Left kidney (tissue), 8 donors: ENCODE data around the gene DRG1. TPM values are rescaled to one million over a fixed set of nuclear protein-coding genes. Genes with fewer than 3 reads are reported as not detected.
"Not testable (repeated sequence)": the region's sequence is repeated elsewhere in the genome, so short reads cannot be mapped to it uniquely, and the experiment has no call there.

Experiments used
- DNase-seq: peaks from one replicate; pipeline ENCODE4 v3.0.0-alpha.2; 2013
- long read RNA-seq, 8 donors: transcript quantifications; one replicate each; lab custom pipeline, GENCODE V29; 2026
- polyA plus RNA-seq: library from polyadenylated mRNA; unstranded; fragments of 120-200 nt; gene quantifications from one replicate; pipeline ENCODE4 v1.2.1, GENCODE V29; 2013; ENCODE audit not compliant: insufficient read length

Gene DRG1, protein sequence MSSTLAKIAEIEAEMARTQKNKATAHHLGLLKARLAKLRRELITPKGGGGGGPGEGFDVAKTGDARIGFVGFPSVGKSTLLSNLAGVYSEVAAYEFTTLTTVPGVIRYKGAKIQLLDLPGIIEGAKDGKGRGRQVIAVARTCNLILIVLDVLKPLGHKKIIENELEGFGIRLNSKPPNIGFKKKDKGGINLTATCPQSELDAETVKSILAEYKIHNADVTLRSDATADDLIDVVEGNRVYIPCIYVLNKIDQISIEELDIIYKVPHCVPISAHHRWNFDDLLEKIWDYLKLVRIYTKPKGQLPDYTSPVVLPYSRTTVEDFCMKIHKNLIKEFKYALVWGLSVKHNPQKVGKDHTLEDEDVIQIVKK
- polyA plus RNA-seq, result 92.1 TPM
- long read RNA-seq, donor 1, transcript DRG1-201 (9 exons, 1,746 nt), result major isoform, 21 of 27 reads
- long read RNA-seq, donor 1, partial matches to known transcripts, result 6 of 27 reads
- long read RNA-seq, donor 1, other reads (novel, unspliced or antisense), result 0 of 27 reads
- long read RNA-seq, donor 2, transcript DRG1-201 (9 exons, 1,746 nt), result major isoform, 23 of 26 reads
- long read RNA-seq, donor 2, partial matches to known transcripts, result 0 of 26 reads
- long read RNA-seq, donor 2, other reads (novel, unspliced or antisense), result 0 of 26 reads
- long read RNA-seq, donor 3, transcript DRG1-201 (9 exons, 1,746 nt), result major isoform, 25 of 29 reads
- long read RNA-seq, donor 3, partial matches to known transcripts, result 0 of 29 reads
- long read RNA-seq, donor 3, other reads (novel, unspliced or antisense), result 0 of 29 reads
- long read RNA-seq, donor 4, partial matches to known transcripts, result 0 of 1 reads
- long read RNA-seq, donor 4, other reads (novel, unspliced or antisense), result 0 of 1 reads
- long read RNA-seq, donor 5, transcript DRG1-201 (9 exons, 1,746 nt), result major isoform, 53 of 58 reads
- long read RNA-seq, donor 5, transcript DRG1-204 (3 exons, 677 nt), result minor isoform, 5 of 58 reads
- long read RNA-seq, donor 5, partial matches to known transcripts, result 0 of 58 reads
- long read RNA-seq, donor 5, other reads (novel, unspliced or antisense), result 0 of 58 reads
- long read RNA-seq, donor 6, transcript DRG1-201 (9 exons, 1,746 nt), result major isoform, 30 of 31 reads
- long read RNA-seq, donor 6, partial matches to known transcripts, result 0 of 31 reads
- long read RNA-seq, donor 6, other reads (novel, unspliced or antisense), result 0 of 31 reads
- long read RNA-seq, donor 7, transcript DRG1-201 (9 exons, 1,746 nt), result major isoform, 39 of 67 reads
- long read RNA-seq, donor 7, partial matches to known transcripts, result 21 of 67 reads
- long read RNA-seq, donor 7, other reads (novel, unspliced or antisense), result 5 of 67 reads
- long read RNA-seq, donor 8, transcript DRG1-201 (9 exons, 1,746 nt), result major isoform, 13 of 14 reads
- long read RNA-seq, donor 8, partial matches to known transcripts, result 0 of 14 reads
- long read RNA-seq, donor 8, other reads (novel, unspliced or antisense), result 0 of 14 reads

DNA sequence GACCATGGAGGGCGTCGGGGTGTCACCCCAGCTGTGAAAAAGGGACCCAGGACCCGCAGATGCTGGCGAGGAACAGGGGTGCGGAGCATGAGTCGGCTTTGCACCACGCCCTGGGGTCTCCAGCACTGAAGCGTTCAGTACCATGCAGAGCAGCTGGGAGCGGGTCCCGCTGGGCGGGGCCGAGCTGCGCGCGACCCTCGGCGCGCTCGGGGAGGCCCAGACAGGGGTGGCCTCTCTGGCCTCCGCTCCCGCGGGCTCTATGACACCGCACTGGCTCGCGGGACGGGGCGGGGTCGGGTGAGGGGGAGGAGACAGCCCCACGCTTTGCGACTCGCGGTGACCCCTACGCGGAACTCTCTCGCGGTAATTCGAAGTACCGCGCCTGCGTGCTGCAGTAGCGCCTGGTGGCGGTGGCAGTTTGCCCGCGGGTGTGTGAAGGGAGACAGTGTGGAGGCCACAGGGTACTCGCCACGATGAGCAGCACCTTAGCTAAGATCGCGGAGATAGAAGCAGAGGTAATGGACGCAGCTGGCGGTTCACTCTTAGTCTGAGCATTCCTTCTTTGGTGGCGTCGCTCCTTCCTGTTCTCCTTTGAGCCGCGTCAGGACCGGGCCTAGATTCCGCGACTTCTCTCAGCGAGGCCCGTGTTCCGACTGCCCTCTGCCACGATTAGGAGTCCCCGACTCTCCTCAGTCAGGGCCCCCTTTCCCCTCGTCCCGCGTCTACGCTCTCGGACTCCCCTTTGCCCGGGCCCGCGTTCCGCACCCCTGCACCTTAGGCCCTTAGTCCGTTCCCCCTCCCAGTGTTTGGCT lies at the start of gene DRG1:
DRG1 (plus strand) TSS at position 394 of the 812 bp plus-strand sequence; CDS start at position 474, 80 bp downstream.
- peak; percentile 96 for DNase-seq

DNA sequence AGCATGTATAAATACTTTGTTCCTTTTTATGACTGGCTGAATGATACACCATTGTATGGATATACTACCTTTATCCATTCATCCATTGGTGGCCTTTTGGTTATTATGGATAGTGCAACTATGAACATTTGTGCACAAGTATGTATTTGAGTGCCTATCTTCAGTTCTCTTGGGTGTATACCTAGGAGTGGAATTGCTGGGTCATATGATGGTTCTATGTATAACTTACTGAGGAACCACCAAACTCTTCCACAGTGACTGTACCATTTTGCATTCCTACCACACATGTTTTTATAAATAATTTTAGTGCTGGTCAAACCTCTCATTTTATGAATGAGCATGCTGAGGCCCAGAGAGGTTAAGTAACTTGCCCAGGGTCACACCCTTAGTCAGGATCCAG lies 49.4 kb upstream of the DRG1 start:
- DNase-seq, result no peak

DNA sequence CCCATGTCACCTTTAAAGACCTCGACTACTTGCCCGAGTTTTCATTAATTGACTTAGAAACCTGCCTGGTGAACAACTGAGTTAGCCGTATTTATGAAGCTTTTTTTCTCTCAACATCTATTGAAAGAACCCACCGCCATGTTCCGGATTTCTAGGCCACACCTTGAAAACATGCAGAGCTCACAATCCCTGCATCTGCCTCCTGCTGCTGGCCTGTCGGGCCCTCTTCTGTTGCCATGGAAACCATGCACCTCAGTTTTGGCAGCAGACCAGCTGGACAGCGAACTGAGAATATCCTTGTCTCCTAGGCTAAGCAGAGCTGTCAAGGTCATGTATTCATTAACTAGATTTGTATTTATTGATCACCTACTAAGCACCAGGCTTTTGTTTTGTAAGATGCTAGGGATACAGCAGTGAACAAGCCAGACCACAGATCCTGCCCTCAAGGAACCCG lies 49.0 kb upstream of the DRG1 start:
- DNase-seq, result peak; percentile 15

DNA sequence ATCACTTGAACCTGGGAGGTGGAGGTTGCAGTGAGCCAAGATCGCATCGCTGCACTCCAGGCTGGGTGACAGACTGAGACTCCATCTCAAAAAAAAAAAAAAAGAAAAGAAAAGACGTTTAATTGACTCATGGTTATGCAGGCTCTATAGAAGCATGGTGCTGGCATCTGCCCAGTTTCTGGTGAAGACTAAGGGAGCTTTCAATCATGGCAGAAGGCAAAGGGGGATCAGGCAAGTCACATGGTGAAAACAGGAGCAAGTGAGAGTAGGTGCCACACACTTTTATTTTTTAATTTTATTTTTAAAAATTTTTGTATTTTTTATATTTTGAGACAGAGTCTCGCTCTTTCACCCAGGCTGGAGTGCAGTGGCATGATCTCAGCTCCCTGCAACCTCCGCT lies 44.9 kb upstream of the DRG1 start:
- no peak for DNase-seq

DNA sequence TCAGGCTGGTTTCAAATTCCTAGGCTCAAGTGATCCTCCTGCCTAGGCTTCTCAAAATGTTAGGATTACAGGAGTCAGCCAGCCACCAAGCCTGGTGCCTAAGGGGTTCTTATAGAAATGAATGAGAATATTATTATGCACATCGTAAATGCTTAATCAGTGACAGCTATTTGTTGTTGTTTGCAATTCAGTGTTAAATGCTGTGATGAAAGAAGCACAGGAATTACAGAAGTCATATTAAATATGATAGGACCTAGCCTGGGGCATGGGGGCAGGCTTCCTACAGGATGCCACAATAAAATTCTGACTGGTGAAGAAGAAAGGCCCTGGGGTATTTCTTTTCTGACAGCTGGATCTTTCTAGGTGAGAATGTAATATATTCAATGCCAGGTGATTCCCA lies 39.4 kb upstream of the DRG1 start:
- DNase-seq, result no peak

DNA sequence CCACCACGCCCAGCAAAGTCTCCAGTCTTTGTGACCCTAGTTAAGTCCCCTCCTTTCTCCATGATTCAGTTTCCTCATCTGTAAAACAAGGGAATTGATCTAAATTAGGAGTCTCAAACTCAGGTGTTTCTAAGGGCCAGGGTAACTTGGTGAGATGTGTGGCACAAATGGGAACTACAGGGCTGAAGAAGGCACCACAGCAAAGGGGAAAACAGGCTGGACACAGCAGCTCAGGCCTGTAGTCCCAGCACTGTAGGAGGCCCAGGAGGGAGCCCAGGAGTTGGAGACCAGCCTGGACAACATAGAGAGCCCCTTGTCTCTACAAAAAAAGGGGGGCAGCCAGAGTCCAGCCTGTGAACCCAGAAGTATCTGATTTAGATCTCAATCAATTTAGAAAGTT lies 37.7 kb upstream of the DRG1 start:
- DNase-seq, result no peak

DNA sequence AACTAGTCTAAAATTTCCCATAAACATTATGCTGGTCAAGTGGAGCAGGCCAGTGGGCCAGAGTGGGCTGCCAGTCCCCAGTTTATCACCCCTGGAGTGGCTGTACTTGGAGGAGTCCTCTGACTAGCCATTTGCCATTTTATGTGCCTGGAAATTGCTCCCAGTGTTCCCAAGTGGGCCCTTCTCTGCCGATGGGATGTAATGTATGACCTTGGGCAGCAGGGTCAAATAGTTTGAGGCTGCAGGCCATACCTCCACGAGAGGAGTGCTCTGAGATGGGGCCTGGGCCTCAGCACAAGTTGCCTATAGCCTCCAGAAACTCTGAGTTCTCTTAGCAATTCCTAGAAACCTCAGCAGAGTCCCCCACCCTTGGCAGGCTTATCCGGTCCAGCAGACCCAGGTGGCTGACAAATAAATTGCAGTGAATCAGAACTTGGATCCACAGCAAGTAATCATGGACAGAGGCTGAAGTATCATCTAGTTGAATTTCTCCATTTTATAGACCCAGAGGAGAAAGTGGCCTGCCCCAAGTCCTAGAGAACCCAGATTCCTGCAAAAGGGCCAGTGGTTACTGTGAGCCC lies 35.4 kb upstream of the DRG1 start:
- no peak for DNase-seq

DNA sequence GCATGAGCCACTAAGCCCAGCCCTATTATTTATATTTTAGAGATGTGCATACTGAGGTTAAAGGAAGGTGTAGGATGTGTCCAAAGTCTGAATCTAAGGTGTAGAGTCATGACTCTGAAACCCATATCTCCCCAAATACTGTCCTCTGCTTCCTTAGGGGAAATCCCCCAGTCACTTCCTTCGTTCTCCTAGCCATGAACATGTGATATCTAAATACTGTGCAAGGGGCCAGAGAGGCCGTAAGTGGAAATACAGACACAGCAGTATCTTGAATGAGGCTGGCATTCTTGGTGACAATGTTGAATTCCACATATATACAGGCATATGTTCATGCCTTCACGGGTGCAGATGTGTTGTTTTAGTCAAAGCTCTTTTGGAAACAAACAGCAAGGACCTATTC lies 32.0 kb upstream of the DRG1 start:
- DNase-seq, result no peak

DNA sequence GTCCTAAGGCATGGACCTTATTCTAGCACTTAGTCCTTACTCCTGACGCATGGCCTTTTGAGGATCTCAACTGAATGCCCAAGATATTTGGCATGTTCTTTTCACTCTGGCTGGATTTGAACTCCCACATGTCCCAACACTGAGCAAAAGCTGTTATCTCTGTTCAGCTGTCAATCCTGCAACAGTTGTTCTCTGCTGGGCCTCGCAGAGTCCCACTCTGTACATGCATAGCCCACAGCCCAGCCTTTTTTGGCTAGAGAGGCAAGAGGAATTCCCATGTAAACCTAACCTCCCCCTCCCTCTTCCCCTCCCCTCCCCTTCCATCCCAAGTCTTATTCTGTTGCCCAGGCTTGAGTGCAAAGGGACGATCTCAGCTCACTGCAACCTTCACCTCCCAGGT lies 21.8 kb upstream of the DRG1 start:
- no peak for DNase-seq

DNA sequence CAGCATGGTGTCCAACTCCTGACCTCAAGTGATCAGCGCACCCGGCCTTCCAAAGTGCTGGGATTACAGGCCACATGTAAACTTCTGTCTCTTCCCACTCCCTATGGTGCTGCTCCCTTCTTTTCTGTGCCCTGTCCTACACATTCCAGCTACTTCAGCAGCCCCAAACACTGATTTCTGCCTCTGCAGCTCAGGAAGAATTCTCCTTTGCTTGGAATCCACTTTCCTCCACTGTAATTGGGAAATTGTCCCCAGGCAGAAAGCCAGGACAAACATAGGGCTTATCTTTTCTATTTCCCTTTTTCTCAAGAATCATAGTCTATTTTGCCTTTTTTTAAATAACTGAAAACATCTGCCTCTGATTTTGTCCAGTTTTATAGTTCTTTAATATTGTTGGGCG lies 21.3 kb upstream of the DRG1 start:
- no peak for DNase-seq

DNA sequence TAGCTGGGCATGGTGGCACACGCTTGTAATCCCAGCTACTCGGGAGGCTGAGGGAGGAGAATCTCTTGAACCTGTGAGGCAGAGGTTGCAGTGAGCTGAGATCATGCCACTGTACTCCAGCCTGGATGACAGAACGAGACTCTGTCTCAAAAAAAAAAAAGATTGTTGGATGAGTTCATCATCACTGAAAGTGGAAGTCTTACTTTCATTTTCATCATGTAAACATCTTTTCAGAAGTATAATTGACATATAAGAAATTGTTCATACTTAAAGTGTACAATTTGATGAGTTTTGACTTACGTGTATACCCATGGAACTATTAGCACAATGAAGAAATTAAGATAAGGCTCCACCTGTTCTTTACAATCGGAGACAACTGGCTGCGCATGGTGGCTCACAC lies 20.8 kb upstream of the DRG1 start:
- not testable (repeated sequence) for DNase-seq

DNA sequence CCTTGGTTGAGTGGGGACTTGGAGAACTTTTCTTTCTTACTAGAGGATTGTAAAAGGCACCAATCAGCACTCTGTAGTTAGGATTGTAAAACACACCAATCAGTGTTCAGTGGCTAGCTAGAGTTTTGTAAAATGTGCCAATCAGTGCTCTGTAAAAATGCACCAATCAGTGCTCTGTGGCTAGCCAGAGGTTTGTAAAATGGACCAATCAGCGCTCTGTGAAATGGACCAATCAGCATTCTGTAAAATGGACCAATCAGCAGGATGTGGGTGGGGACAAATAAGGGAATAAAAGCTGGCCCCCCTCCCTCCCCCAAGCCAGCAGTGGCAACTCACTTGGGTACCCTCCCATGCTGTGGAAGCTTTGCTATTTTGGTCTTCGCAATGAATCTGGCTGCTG lies 5.5 kb upstream of the DRG1 start:
- no peak for DNase-seq

DNA sequence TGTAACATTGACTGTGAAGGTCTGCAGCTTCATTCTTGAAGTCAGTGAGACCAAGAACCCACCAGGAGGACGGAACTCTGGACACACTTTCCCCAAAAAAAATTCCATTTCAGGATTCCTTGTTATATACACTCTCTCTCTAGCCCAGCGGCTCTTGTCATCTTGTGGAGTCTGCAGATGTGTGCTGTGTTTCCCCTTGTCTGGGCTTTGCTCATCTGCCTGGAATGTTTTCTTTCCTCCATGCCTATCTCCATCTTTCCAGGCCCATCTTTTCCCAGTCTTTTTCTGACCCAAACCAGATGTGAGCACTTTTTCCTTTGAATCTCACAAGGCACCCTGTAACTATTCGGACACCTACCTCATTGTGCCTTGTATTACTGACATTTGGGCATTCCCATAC lies 5.1 kb upstream of the DRG1 start:
- DNase-seq, result no peak

DNA sequence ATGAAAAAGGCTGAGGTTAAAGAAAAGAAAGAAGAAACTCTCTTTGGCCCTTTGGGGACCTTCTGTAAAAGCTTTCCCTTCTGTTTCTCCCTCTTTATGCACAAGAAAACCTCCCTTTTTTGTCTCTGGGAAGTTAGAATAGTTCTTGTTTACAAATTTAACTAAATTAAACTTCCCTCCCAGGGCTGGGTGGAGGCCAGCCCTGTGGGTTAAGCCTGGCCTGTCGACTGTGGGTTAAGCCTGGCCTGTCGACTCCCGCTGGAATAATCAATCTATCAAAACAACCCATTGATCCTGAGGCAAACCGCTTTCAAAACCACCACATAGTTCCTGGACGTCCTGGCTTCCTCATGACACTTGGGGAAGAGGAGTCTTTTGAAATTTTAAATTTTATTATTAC lies 1.2 kb upstream of the DRG1 start:
- no peak for DNase-seq

DNA sequence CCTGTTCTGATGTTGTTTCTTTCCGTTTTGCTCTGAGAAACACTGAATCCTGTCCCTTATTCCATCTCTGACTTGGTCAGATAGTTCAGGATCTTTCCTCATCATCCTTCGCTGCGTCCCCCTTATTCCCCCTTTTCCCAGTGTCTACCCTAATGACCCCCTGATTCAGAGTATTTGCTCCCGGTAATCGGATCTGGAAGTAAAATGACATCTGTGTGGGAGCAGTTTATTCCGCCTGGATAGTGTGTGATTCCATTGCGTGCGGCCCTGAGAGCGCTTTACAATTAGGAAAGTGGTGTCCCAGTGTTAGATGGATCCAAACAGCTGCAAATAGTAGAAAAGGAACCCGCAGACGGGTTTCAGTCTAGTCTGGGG lies 606 bp downstream of the DRG1 start:
- DNase-seq, result no peak

DNA sequence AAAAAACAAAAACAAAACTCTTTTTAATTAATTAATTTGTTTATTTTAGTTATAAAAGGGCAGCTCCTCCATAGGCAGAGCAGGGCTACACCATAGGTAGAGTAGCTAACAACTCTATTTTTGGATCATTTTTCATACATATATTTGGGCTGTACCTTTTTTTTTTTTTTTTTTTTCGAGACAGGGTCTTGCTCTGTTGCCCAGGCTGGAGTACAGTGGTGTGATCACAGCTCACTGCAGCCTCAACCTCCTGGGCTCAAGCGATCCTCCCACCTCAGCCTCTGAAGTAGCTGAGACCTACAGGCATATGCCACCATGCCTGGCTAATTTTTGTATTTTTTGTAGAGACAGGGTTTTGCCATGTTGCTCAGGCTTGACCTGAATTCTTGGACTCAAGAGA lies 2.9 kb downstream of the DRG1 start:
- not testable (repeated sequence) for DNase-seq

DNA sequence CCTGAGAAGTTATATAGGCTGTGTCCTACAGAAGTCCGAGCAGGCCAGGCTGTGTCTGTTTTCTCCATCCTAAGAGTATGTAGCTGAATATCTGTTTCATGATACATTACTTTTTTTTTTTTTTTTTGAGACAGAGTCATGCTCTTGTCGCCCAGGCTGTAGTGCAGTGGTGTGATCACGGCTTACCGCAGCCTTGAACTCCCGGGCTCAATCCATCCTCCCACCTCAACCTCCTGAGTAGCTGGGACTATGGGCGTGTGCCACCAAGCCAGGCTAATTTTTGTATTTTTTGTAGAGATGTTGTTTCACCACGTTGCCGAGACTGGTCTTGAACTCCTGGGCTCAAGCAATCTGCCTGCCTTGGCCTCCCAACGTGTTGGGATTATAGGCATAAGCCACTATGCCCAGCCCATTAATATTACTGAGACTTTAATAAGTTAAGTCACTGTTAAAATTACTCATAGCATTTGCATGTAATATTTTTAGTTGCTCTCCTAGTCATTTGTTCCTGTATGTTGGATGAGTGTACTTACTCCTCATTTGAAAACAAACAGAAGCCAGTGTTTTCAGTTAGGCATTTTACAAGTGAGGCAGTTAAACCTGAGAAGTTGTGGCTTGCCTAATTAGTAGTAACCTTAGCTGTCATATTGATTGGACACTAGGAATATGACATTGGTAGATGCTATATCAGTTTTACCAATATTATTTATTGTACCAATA lies 26.1 kb downstream of the DRG1 start:
- no peak for DNase-seq

DNA sequence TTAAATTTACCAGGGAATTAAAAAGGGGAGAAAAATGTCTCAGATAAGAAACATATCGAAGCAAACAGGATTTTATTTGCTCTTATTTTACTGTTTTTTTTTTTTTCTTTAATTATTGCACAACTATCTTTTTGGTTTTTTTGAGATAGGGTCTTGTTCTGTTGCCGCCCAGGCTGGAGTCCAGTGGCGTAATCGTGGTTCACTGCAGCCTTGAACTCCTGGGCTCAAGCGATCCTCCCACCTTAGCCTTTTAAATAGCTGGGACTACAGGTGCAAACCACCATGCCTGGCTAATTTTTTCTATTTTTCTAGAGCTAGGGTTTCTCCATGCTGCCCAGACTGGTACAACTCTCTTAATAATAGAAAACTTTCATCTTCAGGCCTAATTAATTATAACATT lies 32.5 kb downstream of the DRG1 start:
- DNase-seq, result no peak

DNA sequence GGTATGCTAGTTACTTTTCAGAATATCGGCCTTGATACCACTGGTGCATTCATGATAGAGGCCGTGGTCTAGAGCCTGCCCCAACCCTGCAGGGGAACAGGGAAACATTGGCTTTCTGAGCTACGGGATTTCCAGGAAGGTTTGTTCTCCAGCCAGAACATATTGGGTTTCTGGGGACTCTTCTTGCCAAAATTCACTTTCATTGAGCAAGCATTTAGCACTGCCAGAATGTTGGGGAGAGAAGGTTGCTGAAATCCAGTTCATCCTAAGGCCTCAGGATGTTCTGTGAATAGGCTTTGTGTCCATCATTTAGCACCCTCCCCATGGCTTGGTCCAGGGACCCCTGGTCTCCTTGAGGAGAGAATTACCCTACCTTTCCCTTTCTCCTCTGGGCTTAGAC lies 36.7 kb downstream of the DRG1 start:
- DNase-seq, result no peak

DNA sequence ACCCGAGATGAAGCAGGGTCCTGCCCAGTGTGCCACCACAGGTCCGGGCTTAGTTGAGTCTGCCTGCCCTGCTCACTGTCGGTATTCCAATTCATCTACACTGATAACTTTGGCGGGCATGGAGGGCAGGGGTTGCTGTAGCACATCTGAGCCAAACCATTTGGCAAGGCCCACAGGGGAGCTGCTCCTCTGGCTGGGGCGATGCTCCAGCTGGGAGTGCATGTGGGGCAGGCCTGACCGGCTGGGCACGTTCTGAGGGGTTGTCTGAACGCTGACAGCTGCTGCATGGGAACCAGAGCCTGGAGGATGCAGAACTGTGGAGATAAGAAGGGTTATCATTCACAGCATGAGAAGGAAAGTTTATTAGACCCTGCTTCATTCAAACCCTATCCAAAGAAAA lies 40.4 kb downstream of the DRG1 start:
- DNase-seq, result no peak
